Epithelial cell of prostate (primary cell): ENCODE data around the gene ELMO1.

Experiments
- DNase-seq: peaks from one replicate; pipeline ENCODE4 v3.0.0-alpha.2; 2011; ENCODE audit warnings: low read depth, low spot score
- H3K27ac ChIP-seq: fragments of 450-650 bp; 2 replicates; pipeline ENCODE4 v1.5.1; 2017; ENCODE audit warnings: mild to moderate bottlenecking

Gene ELMO1, protein sequence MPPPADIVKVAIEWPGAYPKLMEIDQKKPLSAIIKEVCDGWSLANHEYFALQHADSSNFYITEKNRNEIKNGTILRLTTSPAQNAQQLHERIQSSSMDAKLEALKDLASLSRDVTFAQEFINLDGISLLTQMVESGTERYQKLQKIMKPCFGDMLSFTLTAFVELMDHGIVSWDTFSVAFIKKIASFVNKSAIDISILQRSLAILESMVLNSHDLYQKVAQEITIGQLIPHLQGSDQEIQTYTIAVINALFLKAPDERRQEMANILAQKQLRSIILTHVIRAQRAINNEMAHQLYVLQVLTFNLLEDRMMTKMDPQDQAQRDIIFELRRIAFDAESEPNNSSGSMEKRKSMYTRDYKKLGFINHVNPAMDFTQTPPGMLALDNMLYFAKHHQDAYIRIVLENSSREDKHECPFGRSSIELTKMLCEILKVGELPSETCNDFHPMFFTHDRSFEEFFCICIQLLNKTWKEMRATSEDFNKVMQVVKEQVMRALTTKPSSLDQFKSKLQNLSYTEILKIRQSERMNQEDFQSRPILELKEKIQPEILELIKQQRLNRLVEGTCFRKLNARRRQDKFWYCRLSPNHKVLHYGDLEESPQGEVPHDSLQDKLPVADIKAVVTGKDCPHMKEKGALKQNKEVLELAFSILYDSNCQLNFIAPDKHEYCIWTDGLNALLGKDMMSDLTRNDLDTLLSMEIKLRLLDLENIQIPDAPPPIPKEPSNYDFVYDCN

DNA sequence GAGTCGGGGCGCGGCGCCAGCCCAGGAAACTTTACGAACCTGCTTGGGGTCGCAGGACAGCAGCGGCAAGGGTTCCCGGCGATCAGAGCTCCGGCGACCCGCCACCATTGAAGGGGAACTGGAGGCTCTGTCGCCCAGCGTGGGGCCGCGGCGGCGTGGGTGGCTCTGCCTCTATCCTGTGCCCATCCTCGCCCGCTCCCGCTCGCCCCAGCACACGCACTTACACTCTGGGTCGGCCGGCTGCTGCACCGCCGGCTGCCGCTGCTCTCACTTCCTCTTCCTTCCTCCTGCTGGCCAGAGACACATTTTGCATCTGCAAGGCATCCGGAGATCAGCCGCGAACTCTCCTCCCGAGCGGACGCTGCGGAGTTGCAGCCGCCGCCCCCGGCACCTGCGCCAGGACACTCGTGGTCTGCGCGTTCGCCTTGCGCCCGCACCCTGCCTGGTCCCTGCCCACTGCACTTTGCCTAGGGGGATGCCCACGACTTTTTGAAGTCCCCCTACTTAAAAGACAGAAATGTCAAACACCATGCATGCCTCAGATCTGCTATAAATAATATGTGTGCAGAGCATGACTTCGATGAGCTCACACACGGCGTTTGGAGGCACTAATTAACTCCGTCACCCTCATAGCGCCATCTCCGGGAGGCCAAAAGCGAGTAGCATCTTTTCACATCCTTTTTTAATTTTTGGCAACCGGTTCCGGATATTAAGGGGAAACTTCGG lies at the start of gene ELMO1:
Gene ELMO1, minus strand, starts transcription at position 229 of the 726 bp plus-strand sequence. CDS start 106,174 bp downstream, outside the sequence.
- no peak within 1 kb of the TSS for H3K27ac ChIP-seq
- no peak for DNase-seq

DNA sequence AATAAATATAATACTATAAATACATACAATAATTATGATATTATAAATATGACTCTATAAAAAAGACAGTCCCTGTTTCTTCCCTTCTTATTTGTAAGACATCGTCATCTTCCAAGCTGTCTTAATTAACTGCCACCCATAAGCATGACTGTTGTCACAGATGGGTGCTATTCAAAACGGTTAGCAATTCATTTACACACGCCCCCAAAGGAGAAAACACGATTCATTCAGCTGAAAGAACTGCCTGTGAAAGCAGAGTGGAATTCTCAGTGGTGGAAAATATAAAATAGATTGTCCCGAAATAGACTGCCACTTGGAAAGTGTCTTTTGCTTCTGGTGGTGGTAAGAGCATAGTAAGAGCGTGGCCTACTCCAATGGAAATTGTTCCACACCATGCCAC lies 48.9 kb upstream of the ELMO1 start:
- H3K27ac ChIP-seq = no peak overlapping the region
- no peak for DNase-seq

DNA sequence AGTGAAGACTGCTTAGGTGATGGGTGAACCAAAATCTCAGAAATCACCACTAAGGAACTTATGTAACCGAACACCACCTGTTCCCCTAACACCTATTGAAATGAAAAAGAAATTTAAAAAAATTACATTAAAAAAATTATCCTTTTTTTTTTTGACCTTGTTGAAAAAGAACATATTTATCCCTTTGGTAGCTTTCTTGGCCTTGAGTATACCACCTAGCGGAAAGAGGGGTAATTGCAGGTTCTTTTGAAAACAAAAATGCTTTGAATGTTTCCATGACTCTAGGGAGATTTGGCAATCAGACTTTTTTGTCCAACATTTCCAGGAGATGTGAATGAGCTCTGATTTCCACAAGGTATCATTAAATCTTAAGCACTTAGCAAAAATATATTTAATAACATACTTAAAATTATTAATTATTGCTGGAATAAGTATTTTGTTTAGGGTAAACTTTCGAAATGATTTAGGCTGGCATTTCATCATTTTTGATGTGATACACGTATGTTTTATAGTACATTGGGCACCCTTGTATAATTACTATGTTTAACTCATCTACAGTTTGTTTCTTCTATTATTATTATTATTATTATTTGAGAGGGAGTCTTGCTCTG lies 47.0 kb upstream of the ELMO1 start:
- DNase-seq = no peak
- H3K27ac ChIP-seq = no peak overlapping the region

DNA sequence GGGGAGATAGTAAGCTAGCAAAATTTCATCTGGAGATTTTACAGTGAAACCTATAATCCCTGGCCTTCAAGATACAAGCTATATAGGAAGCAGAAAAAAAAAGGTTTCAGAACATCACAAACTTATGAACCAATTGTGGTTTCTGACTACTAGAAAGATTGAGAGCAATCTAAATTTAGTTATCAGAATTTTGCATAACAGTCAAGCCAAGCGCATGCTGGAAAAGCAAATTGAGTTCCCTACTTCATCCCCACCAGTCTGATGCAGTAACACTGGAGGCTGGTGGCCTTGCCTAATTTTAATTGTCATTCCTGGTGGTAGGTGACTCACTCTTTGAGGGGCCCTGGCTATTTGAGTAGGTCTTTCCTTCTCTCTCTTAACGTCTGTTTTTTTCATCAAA lies 46.3 kb upstream of the ELMO1 start:
- H3K27ac ChIP-seq = no peak overlapping the region
- DNase-seq = no peak

DNA sequence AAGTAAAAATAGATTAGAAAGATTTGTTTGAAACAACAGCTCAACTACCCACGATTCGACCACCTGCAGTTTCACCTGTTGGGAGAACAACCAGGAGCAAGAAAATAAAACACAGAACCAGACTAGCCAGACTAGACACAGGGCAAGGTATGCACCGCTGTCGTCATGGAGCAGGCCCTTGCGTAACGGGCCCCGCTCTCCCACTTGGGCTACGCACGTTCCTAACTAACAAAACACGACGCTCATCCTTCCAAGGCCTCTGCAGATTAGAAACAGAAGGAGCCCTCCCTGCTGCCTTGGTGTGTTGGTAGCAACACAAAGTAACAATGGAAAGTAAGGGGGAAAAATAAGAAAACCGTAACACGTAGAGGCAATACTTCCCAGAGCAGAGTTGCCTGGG lies 45.1 kb upstream of the ELMO1 start:
- H3K27ac ChIP-seq = no peak overlapping the region
- DNase-seq = no peak

DNA sequence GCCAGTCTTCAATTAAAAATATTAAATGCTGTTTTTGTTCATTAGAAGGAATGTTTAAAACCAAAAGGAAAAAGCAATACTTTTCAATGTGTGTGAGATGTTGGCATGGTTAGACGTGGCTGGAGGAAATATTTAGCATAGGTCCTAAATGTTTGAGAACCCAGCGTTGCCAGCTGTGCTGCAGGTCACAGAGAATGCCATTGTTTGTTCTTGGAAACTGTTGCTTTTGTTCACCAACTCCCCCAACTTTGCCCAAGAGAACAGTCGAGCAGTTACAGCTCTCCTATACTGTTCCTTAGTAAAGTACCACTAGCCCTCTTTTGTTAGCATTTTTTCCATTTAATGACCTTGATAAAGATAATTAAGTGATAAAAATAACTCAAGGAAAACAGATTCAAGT lies 44.5 kb upstream of the ELMO1 start:
- no peak for DNase-seq
- H3K27ac ChIP-seq = no peak overlapping the region

DNA sequence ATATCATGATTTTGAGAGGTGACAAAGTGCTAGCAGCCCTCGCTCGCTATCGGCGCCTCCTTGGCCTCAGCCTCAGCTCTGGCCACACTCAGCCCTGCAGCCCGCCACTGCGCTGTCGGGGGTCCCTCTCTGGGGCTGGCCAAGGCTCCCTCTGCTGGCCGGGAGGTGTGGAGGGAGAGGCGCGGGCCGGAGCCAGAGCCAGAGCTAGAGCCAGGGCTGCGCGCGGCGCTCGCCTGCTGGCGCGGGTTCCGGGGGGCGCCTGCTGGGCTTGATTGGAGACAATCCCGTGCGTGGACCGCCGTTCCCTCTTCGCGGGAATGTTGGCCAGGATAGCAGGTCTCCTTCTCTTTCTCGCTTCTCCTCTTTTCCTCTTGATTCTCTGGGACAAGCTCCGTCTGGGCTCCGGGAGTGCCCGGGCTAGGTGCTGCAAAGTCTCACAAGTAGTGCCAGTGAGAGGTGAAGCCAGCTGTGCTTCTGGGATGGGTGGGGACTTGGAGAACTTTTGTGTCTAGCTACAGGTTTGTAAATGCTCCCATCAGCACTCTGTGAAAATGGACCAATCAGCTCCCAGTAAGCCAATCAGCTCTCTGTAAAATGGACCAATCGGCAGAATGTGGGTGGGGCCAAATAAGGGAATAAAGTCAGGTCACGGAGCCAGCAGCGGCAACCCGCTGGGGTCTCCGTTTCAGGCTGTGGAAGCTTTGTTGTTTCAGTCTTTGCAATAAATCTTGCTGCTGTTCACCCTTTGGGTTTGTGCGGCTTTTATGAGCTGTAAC lies 43.4 kb upstream of the ELMO1 start:
- DNase-seq = no peak
- no peak overlapping the region for H3K27ac ChIP-seq

DNA sequence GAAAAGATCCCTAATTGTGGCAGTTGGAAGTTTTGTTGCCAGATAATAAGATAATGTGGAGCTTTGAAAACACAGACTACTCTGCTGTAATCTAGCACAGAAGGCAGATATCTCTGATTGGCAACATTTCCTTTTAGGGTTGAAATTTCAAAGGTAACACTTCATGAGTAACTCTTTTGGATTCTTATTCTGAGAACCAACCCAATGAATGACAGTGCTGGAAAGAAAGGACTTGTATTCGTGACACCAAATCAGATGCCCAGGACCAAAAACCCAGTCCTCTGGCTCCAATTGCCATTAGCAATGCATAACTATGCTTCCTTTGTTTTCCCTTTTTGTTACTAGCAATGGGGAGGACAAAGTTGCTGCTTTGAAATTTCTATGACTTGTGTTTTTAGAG lies 41.0 kb upstream of the ELMO1 start:
- no peak overlapping the region for H3K27ac ChIP-seq
- DNase-seq = no peak

DNA sequence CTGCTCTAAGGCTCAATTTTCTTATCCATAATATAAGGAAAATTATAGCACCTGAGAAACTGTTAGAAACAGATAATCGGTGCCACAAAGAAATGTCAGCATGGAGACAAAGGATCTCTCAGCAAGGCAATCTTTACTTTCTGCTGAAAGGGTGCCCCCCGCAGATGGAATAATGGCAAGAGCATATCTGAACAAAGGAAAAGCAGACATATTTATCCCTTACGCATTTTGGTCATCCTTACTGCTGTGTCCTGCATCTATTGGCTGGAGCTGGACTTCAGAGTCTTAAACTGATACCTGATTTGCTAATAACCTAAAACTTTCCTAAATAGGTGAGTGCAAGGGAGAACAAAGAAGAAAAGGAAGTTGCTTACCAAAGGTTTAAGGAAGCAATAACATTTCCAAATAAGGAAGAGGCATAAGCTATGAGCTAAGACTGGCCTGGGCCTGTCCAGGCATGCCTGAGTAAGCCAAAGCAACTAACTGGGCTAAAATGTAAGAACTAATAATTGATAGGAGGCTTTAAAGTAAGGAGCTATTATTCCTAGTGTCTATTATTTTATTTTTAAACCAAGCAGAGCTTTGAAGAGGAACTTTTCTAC lies 39.6 kb upstream of the ELMO1 start:
- H3K27ac ChIP-seq = peak overlapping the region; percentile 18
- DNase-seq = peak; percentile 31

DNA sequence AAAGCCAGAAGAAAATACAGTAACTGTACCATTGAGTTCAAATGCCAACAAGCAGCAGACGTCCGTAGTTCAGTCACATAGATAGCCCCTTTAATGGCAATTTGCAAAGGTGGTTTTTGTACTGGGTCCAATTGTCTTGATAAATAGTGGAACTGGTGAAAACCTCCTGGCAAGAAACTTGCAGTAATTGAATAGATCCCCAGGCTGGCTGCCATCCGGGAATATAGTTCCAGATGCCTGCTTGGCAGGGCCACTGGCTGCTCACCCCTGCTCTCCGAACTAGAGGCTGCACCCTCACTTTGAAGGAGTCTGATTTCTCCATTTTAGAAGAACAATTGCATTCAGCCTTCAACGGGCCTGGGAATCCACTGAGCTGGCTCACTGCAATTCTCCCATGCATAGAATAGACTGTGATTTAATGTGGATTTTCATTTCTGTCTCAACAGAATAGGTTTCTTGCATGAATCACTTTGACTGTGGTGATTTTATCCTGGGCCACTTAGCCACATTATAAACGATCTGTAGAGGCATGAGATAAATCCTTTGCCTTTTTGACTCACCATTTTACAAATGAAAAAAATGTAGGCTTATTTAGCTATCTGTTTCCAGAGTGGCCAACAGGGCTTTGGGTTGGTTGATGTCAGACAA lies 35.9 kb upstream of the ELMO1 start:
- no peak overlapping the region for H3K27ac ChIP-seq
- no peak for DNase-seq

DNA sequence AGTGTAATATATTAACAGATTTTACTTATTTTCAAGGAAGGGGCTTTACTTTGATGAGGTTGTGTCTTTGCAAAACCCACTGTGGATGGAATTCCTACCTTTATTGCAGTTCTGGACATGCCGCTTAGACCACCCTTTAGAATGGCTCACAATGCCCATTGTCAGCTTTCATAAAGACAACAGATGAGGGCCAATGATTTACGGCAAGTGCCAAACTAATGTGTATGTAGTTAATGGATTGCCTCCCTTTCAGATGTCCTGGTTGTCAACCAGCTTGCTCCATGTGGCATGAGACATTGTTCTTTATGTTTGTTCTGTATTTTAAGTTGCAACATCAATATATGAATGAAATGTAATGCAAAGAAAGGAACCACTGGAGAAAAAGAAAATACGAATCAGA lies 35.0 kb upstream of the ELMO1 start:
- H3K27ac ChIP-seq = no peak overlapping the region
- DNase-seq = no peak

DNA sequence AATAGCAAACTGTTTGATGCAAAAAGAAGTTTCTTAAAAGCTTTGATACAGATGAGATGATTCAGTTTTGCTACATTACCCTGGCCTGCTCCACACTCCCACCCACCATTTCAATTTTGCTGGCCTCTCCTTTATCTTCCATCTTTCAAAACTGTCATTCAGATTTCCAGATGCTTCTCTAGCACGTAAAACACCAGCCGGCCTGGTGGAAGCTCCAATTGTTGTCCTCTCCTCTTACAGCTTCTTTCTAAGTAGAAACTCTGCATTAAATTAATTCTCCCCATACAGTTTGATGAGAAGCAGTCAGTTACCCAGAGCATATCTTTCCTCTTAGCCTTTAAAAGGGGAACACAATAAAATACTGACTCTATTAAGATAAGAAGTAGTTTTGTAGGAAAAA lies 34.3 kb upstream of the ELMO1 start:
- DNase-seq = no peak
- no peak overlapping the region for H3K27ac ChIP-seq

DNA sequence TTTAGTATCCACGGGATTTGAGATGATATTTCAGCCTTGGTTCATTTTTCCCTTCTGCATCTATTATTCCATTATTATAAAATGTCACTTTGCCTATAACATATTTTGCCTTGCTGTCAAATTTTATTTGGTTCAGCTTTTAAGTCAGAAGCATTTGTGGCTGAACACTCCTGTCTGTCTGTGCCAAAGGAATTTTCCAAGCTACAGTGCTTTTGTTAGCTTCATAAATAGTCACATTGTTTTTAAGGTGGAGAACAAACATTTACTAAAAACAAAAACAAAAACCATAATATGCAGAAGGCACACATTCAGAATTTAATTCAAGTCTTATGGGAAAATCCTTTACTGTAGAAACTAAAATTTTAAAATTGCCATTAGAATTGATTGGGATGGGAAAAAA lies 33.8 kb upstream of the ELMO1 start:
- H3K27ac ChIP-seq = no peak overlapping the region

DNA sequence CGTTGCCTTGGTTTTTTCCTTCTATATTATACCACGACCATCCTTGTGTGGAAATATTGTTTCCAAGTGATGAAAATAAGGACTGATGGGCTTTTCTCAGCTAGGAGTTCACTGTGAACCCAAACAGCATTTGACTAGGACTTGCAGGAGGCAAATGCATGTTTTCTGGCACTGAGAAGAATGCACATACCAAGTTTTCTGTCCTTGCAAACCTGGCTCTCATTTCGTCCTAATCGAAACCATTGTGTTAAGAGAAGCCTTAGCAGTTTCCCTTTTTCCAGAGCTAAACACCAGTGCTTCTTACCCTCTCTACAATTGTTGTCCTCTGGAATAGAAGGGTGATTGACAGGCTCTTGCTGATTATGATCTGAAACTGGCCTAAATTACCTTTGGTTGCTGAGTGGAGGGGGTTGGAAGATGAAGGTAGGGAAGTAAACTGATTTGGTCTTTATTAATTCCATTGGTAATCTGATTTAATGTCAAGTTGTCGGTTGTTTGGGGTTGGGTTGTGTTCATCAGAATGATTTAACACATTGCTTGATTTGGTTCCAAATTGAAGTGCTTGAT lies 33.1 kb upstream of the ELMO1 start:
- no peak overlapping the region for H3K27ac ChIP-seq
- DNase-seq = no peak

More for the DNA sequence above, 33.8 kb upstream of the ELMO1 start:
- DNase-seq = no peak

DNA sequence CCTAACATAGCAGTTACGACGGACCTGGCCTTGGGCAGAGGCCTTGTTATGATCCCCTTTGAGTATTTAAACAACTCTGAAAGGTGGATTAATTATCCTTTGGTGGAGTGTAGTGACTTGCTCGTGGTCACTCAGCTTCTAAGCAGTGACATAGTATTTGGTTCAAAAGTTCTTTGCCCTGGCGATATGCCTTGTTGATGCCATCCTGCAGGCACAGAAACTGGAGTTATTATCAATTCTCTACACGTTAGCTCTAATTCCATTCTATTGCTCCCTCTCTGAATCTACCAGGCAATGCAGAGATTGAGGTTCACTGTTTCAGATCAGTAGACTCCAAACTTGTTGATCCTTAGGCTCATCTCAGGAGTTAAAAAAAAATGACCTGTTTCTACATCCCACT lies 32.5 kb upstream of the ELMO1 start:
- H3K27ac ChIP-seq = no peak overlapping the region
- DNase-seq = no peak

DNA sequence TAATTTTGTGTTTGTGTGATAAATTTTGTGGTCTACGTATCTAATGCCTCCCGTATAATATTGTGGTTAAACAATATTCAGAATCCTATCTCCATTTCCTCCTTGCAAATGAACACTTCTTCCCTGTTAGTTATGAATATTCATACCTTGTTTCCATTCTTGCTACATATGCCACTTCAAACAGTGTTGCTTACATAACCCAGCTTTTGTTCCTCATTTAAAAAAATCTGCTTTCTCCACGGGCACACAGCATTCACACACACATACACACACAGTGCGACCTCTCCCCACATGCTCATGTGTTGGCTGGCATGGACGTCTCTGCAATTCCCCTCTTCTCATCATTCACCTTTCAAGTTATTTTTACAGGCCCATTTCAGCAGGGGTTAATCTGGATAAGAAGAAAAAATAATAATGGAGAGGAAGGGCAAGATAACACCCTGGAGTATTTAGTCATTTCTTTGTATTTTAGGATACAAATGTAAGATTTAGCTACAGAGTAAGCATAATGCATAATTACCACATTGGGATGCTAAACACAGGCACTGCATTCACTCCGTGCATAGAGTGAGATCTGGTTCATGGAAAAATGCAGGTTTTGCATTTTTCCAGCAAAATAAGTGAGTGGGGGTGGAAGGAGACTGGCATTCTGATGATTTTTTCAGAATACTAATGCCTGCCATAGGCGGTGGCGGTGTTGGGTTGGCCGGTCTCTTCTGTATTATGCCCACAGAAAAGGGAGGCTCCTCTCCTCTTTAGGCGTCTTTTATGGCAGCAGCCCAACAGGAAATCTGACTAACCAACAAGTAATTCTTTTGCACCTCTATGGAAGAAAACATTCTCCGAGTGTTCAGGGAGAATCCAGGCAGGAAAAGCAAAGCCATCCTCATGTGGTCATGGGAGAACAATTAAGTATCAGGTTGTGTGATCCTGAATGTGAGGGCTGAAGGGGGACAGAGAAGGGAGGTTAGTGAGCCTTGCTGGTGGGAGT lies 31.7 kb upstream of the ELMO1 start:
- no peak for DNase-seq
- H3K27ac ChIP-seq = no peak overlapping the region

DNA sequence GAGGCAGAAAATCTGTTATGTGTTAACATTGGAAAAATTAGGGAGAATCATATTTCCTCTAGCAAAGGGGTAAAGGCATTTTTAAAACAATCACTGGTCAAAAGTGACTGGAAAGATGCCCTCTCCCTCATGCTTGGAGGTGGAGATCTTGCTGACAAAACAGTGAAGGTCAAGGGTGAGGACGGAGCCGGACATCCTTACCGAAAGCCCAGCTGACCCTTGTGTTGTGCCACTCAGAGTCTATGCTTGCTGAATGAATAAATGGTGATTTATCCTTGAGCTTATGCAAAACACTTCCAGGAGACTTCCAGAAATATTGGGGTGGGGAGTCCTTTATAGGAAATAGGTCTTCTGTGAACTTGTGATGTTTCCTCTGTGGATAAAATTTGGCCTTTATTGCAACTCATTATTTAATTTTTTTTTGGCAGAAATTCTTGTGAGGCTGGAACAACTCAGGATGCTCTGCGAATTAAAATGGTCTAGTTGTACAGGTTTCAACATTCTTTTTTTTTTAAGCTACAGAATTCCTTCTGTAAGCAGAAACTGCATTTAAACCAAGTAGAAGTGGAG lies 28.3 kb upstream of the ELMO1 start:
- no peak overlapping the region for H3K27ac ChIP-seq
- DNase-seq = no peak
